HG02970 (cell line): ENCODE data around the gene CCDC107.

ENCODE experiments used
- ATAC-seq: cut with Tn5 transposase; IDR thresholded peaks from one replicate; pipeline ENCODE4 v1.9.1; 2021; ENCODE audit warnings: mild to moderate bottlenecking, moderate library complexity, moderate number of reproducible peaks; ENCODE audit not compliant: unreplicated experiment, low FRiP score

The CCDC107 gene

GRCh38 chr9:35680331-35681105 lies 22.4 kb downstream of the CCDC107 start:
- ATAC-seq = no peak

GRCh38 chr9:35681341-35682002 lies 23.4 kb downstream of the CCDC107 start:
- ATAC-seq = no peak

GRCh38 chr9:35682051-35682450 lies 24.0 kb downstream of the CCDC107 start:
- ATAC-seq = no peak

- ATAC-seq = no peak
These were observed 24.6 kb downstream of the CCDC107 start for GRCh38 chr9:35682520-35683315.

GRCh38 chr9:35683323-35683722 lies 25.2 kb downstream of the CCDC107 start:
- no peak for ATAC-seq

GRCh38 chr9:35684921-35685320 lies 26.8 kb downstream of the CCDC107 start:
- no peak for ATAC-seq

GRCh38 chr9:35685506-35685905 lies 27.4 kb downstream of the CCDC107 start:
- no peak for ATAC-seq

- ATAC-seq = no peak
These were observed 28.4 kb downstream of the CCDC107 start for GRCh38 chr9:35686222-35687203.

GRCh38 chr9:35687306-35687705 lies 29.2 kb downstream of the CCDC107 start:
- no peak for ATAC-seq

- ATAC-seq = no peak
These were observed 30.0 kb downstream of the CCDC107 start for GRCh38 chr9:35687972-35688557.

GRCh38 chr9:35688558-35689541 lies 30.8 kb downstream of the CCDC107 start:
- ATAC-seq = no peak

- no peak for ATAC-seq
These were observed 31.6 kb downstream of the CCDC107 start, which contains the start of gene TPM2 for GRCh38 chr9:35689542-35690293. TPM2 (minus strand) TSS chr9:35689925; CDS start chr9:35689817, 108 bp downstream.

GRCh38 chr9:35690294-35690613 lies 32.2 kb downstream of the CCDC107 start:
- no peak for ATAC-seq

GRCh38 chr9:35690614-35691333 lies 32.7 kb downstream of the CCDC107 start:
- no peak for ATAC-seq

- ATAC-seq = no peak
These were observed 33.2 kb downstream of the CCDC107 start for GRCh38 chr9:35691334-35691650.

- no peak for ATAC-seq
These were observed 33.7 kb downstream of the CCDC107 start for GRCh38 chr9:35691757-35692301.

- ATAC-seq = no peak
These were observed 37.9 kb downstream of the CCDC107 start for GRCh38 chr9:35695943-35696401.
